ENCODE results near the gene SIMC1.
"Not testable (repeated sequence)": the region's sequence is repeated elsewhere in the genome, so short reads cannot be mapped to it uniquely, and the experiment has no call there.

GRCh38 chr5:176235155-176235554 is 3.1 kb upstream of the SIMC1 start:
- TF ChIP-seq CTCF (IDR thresholded peaks at IDR 0.05): peak; percentile 43
- not testable (repeated sequence) for TF ChIP-seq ATF6 (CRISPR knock-in tag; IDR thresholded peaks at IDR 0.05); STAT6 (CRISPR knock-in tag; conservative IDR thresholded peaks at IDR 0.05; ENCODE audit: low read depth); ATF2 (CRISPR knock-in tag; IDR thresholded peaks at IDR 0.05; ENCODE audit: borderline replicate concordance, low read depth); FOXJ3 (CRISPR knock-in tag; IDR thresholded peaks at IDR 0.05; ENCODE audit: borderline replicate concordance)
